GM12874 (cell line): ENCODE results near the gene RHBDL1.

Experiments
- CTCF ChIP-seq: IDR thresholded peaks from 2 replicates; pipeline ENCODE4 v1.5.1; 2011; ENCODE audit warnings: low read depth, mild to moderate bottlenecking, control low read depth, low read length, moderate library complexity; ENCODE audit not compliant: insufficient read depth

Gene RHBDL1

GRCh38 chr16:725041-725376 lies 49.5 kb downstream of the RHBDL1 start:
- TF ChIP-seq CTCF: no peak

GRCh38 chr16:725463-726187 lies 50.2 kb downstream of the RHBDL1 start:
- TF ChIP-seq CTCF: no peak

- TF ChIP-seq CTCF: no peak
These were observed 50.6 kb downstream of the RHBDL1 start for GRCh38 chr16:726188-726437.

GRCh38 chr16:726438-727290 lies 51.2 kb downstream of the RHBDL1 start, which contains the start of the genes CCDC78 and HAGHL:
TSS of gene CCDC78 (minus strand) at chr16:726443. CDS start at chr16:726367, 76 bp downstream.
TSS of gene HAGHL (plus strand) at chr16:727106. CDS start at chr16:727510, 404 bp downstream.
- TF ChIP-seq CTCF: no peak

- TF ChIP-seq CTCF: no peak
These were observed 52.0 kb downstream of the RHBDL1 start for GRCh38 chr16:727291-727977.
